Measurements from ENCODE around the gene GABRG1. TPM values are rescaled to one million over a fixed set of nuclear protein-coding genes. Genes with fewer than 3 reads are reported as not detected.

The GABRG1 gene
- total RNA-seq, 1 donor from 2014 or later = not detected

- H3K27me3 Mint-ChIP-seq (ENCODE audit: low read depth, unreplicated experiment) = no peaks in the 10 kb centered on the region
- FAIRE-seq = no peak
- no peak overlapping the region for H3K4me3 ChIP-seq (ENCODE audit: insufficient read depth, low read depth, low read length)
- no peak overlapping the region for H3K4me2 ChIP-seq (ENCODE audit: low read length)
- no peaks in the 10 kb centered on the region for H3K36me3 Mint-ChIP-seq (ENCODE audit: low read depth, unreplicated experiment)
- H3K4me1 ChIP-seq (ENCODE audit: insufficient read depth, low read length) = no peaks in the 10 kb centered on the region
- H3K27ac ChIP-seq (ENCODE audit: low read depth, low read length) = no peak overlapping the region
- H3K27me3 ChIP-seq (ENCODE audit: insufficient read depth, low read length) = no peaks in the 10 kb centered on the region
- peaks cover 6% of the 10 kb centered on the region for H3K9me3 Mint-ChIP-seq (ENCODE audit: unreplicated experiment)
- no peaks in the 10 kb centered on the region for H4K20me1 ChIP-seq (ENCODE audit: insufficient read depth, low read length)
- no peak for DNase-seq (ENCODE audit: low read depth)
- H3K9me3 ChIP-seq (ENCODE audit: insufficient read depth, low read depth, low read length) = peaks cover 3% of the 10 kb centered on the region
- H3K36me3 ChIP-seq (ENCODE audit: insufficient read depth, low read length) = no peaks in the 10 kb centered on the region
- no peak overlapping the region for H3K9ac ChIP-seq (ENCODE audit: low read length)
- H3K27ac Mint-ChIP-seq (ENCODE audit: unreplicated experiment) = no peak overlapping the region
- H3K4me3 Mint-ChIP-seq (ENCODE audit: unreplicated experiment) = no peak overlapping the region
- no peak overlapping the region for H2AFZ ChIP-seq (ENCODE audit: low read depth, low read length)
- H3K79me2 ChIP-seq (ENCODE audit: insufficient read depth, low read length) = no peaks in the 10 kb centered on the region
- no peak for TF ChIP-seq EZH2 (IDR thresholded peaks at IDR 0.05; ENCODE audit: insufficient read depth, low read length)
- TF ChIP-seq, protein P1, sequence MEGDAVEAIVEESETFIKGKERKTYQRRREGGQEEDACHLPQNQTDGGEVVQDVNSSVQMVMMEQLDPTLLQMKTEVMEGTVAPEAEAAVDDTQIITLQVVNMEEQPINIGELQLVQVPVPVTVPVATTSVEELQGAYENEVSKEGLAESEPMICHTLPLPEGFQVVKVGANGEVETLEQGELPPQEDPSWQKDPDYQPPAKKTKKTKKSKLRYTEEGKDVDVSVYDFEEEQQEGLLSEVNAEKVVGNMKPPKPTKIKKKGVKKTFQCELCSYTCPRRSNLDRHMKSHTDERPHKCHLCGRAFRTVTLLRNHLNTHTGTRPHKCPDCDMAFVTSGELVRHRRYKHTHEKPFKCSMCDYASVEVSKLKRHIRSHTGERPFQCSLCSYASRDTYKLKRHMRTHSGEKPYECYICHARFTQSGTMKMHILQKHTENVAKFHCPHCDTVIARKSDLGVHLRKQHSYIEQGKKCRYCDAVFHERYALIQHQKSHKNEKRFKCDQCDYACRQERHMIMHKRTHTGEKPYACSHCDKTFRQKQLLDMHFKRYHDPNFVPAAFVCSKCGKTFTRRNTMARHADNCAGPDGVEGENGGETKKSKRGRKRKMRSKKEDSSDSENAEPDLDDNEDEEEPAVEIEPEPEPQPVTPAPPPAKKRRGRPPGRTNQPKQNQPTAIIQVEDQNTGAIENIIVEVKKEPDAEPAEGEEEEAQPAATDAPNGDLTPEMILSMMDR (IDR thresholded peaks at IDR 0.05; ENCODE audit: insufficient read depth, low read depth, low read length) = no peak
- no peaks in the 10 kb centered on the region for H3K4me1 Mint-ChIP-seq (ENCODE audit: low read depth, unreplicated experiment)
These were observed 134.1 kb downstream of the GABRG1 start for GRCh38 chr4:45989775-45990174.

GRCh38 chr4:45987858-45988257, 136.0 kb downstream of the GABRG1 start:
- H3K27me3 Mint-ChIP-seq (ENCODE audit: low read depth, unreplicated experiment) = no peaks in the 10 kb centered on the region
- peaks cover 4% of the 10 kb centered on the region for H3K9me3 Mint-ChIP-seq (ENCODE audit: unreplicated experiment)
- H3K4me3 Mint-ChIP-seq (ENCODE audit: unreplicated experiment) = no peak overlapping the region
- no peaks in the 10 kb centered on the region for H3K79me2 ChIP-seq (ENCODE audit: insufficient read depth, low read length)
- H3K4me1 Mint-ChIP-seq (ENCODE audit: low read depth, unreplicated experiment) = no peaks in the 10 kb centered on the region
- no peaks in the 10 kb centered on the region for H3K36me3 Mint-ChIP-seq (ENCODE audit: low read depth, unreplicated experiment)
- no peaks in the 10 kb centered on the region for H4K20me1 ChIP-seq (ENCODE audit: insufficient read depth, low read length)
- H2AFZ ChIP-seq (ENCODE audit: low read depth, low read length) = no peak overlapping the region
- no peak overlapping the region for H3K27ac Mint-ChIP-seq (ENCODE audit: unreplicated experiment)
- H3K4me3 ChIP-seq (ENCODE audit: insufficient read depth, low read depth, low read length) = no peak overlapping the region
- no peak overlapping the region for H3K4me2 ChIP-seq (ENCODE audit: low read length)
- no peak for TF ChIP-seq EZH2 (IDR thresholded peaks at IDR 0.05; ENCODE audit: insufficient read depth, low read length)
- TF ChIP-seq, protein P1 (IDR thresholded peaks at IDR 0.05; ENCODE audit: insufficient read depth, low read depth, low read length) = no peak
- DNase-seq (ENCODE audit: low read depth) (no peak), FAIRE-seq (no peak)
- no peaks in the 10 kb centered on the region for H3K36me3 ChIP-seq (ENCODE audit: insufficient read depth, low read length)
- no peaks in the 10 kb centered on the region for H3K27me3 ChIP-seq (ENCODE audit: insufficient read depth, low read length)
- no peak overlapping the region for H3K9ac ChIP-seq (ENCODE audit: low read length)
- H3K27ac ChIP-seq (ENCODE audit: low read depth, low read length) = no peak overlapping the region
- H3K4me1 ChIP-seq (ENCODE audit: insufficient read depth, low read length) = no peaks in the 10 kb centered on the region
- H3K9me3 ChIP-seq (ENCODE audit: insufficient read depth, low read depth, low read length) = peaks cover 6% of the 10 kb centered on the region
